G401.6 (cell line): ENCODE results near the gene DNAJC15.

Experiments
- FAIRE-seq: peaks from 2 replicates; lab custom pipeline; 2012; peaks lifted over from hg19 to GRCh38; lab: Jason Lieb, UNC

Gene DNAJC15

DNA sequence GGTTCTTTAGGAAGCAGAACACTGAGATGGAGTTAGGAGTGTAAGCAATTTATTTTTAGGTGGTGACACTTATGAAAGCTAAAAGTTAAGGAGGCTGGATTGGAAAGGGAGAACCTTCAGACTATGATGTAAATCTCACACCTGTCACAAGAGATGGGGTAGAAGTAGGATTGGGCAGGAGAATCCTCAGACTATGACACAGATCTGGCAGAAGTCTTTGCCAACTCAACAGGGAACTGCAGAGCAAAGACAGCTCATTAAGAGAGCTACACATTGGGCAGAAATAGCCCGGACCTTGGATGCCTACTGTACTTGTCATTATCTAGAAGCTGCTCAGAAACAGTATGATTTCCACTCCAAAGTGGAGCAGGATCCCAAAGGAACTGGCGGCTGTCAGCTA is 134.4 kb downstream of the DNAJC15 start:
- FAIRE-seq = no peak

DNA sequence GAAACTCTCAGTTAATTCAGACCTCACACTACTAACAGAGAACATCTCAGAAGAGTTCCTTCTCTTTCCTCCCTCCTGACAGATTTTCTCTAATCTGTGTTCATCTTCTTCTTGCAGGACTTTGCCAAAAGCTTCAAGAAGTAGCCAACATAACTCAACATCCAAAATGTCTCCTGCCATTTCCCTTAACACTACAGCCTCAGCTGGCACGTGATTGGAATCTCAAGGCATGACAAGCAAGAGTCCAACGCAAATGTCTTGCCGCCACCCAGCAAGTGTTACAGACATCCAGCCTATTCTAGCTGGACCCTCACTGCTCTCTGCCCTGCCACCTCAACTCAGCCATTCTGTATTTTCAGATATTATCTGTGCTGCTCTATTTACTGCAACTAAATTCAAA is 135.1 kb downstream of the DNAJC15 start:
- no peak for FAIRE-seq

DNA sequence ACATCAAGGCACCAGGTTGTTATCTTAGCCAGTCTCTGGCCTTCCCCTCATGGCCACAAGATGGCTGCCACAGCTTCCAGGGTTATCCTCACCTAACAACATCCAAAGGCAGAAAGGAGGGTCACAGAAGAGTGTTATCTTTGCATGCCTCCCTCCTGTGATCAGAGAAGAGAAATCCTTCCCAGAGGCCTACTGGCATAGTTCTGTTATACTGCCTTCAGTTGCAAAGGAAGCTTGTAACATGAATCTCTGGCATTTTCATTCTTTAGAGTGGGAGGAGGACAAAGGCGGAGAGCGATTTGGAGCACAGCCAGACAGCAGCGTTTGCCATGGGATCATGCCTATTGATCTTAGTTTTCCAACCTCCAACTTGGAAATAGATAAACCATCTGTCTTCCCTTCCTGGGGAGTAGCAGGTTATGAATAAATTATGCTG is 135.7 kb downstream of the DNAJC15 start:
- FAIRE-seq = no peak
